Lower leg skin (tissue), 3 donors: ENCODE results near the gene CDKAL1.

Experiments used
- POLR2A ChIP-seq, 2 donors: fragments of 450-650 bp; IDR thresholded peaks; one replicate each; pipeline ENCODE4 v1.6.1; 2016 to 2017; ENCODE audit warnings: antibody characterized with exemption in 2 of 2, mild to moderate bottlenecking in 1 of 2, moderate library complexity in 1 of 2
- TF ChIP-seq, protein P1 (sequence below), 3 donors: fragments of 450-650 bp; IDR thresholded peaks; one replicate each; pipeline ENCODE4 v1.5.1; 2016; ENCODE audit warnings: antibody characterized with exemption in 3 of 3, mild to moderate bottlenecking in 3 of 3, moderate library complexity in 2 of 3

- TF ChIP-seq, protein P1, sequence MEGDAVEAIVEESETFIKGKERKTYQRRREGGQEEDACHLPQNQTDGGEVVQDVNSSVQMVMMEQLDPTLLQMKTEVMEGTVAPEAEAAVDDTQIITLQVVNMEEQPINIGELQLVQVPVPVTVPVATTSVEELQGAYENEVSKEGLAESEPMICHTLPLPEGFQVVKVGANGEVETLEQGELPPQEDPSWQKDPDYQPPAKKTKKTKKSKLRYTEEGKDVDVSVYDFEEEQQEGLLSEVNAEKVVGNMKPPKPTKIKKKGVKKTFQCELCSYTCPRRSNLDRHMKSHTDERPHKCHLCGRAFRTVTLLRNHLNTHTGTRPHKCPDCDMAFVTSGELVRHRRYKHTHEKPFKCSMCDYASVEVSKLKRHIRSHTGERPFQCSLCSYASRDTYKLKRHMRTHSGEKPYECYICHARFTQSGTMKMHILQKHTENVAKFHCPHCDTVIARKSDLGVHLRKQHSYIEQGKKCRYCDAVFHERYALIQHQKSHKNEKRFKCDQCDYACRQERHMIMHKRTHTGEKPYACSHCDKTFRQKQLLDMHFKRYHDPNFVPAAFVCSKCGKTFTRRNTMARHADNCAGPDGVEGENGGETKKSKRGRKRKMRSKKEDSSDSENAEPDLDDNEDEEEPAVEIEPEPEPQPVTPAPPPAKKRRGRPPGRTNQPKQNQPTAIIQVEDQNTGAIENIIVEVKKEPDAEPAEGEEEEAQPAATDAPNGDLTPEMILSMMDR (IDR thresholded peaks at IDR 0.05) = no peak
- TF ChIP-seq POLR2A (IDR thresholded peaks at IDR 0.05) = no peak
Measured at GRCh38 chr6:21279619-21280018, 745.4 kb downstream of the CDKAL1 start.
